ENCODE data around the gene ZNF335.

ZNF335 gene

GRCh38 chr20:45953672-45954071 lies 18.3 kb downstream of the ZNF335 start:
- in situ Hi-C loops (cut with MboI; ENCODE audit: low sequenced_read_pairs) = no loop called here

GRCh38 chr20:45952861-45953260 lies 19.1 kb downstream of the ZNF335 start:
- in situ Hi-C loops (cut with MboI; ENCODE audit: low sequenced_read_pairs) = no loop called here

GRCh38 chr20:45951925-45952834 lies 19.8 kb downstream of the ZNF335 start:
- in situ Hi-C loops (cut with MboI; ENCODE audit: low sequenced_read_pairs) = no loop called here

GRCh38 chr20:45950330-45950646 lies 21.7 kb downstream of the ZNF335 start:
- in situ Hi-C loops (cut with MboI; ENCODE audit: low sequenced_read_pairs) = no loop called here

- in situ Hi-C loops (cut with MboI; ENCODE audit: low sequenced_read_pairs) = no loop called here
These were observed 22.3 kb downstream of the ZNF335 start for GRCh38 chr20:45949542-45950329.

- in situ Hi-C loops (cut with MboI; ENCODE audit: low sequenced_read_pairs) = no loop called here
These were observed 23.1 kb downstream of the ZNF335 start for GRCh38 chr20:45948742-45949541.

GRCh38 chr20:45948261-45948733 lies 23.7 kb downstream of the ZNF335 start:
- in situ Hi-C loops (cut with MboI; ENCODE audit: low sequenced_read_pairs) = no loop called here

GRCh38 chr20:45947110-45947866 lies 24.7 kb downstream of the ZNF335 start:
- in situ Hi-C loops (cut with MboI; ENCODE audit: low sequenced_read_pairs) = no loop called here

GRCh38 chr20:45946149-45946970 lies 25.6 kb downstream of the ZNF335 start:
- in situ Hi-C loops (cut with MboI; ENCODE audit: low sequenced_read_pairs) = no loop called here

GRCh38 chr20:45945678-45946148 lies 26.3 kb downstream of the ZNF335 start:
- in situ Hi-C loops (cut with MboI; ENCODE audit: low sequenced_read_pairs) = no loop called here

- in situ Hi-C loops (cut with MboI; ENCODE audit: low sequenced_read_pairs) = no loop called here
These were observed 26.9 kb downstream of the ZNF335 start for GRCh38 chr20:45944965-45945677.

GRCh38 chr20:45944151-45944964 lies 27.6 kb downstream of the ZNF335 start:
- in situ Hi-C loops (cut with MboI; ENCODE audit: low sequenced_read_pairs) = no loop called here

GRCh38 chr20:45943613-45944012 lies 28.4 kb downstream of the ZNF335 start:
- in situ Hi-C loops (cut with MboI; ENCODE audit: low sequenced_read_pairs) = no loop called here

- in situ Hi-C loops (cut with MboI; ENCODE audit: low sequenced_read_pairs) = no loop called here
These were observed 31.5 kb downstream of the ZNF335 start for GRCh38 chr20:45940469-45940868.

- in situ Hi-C loops (cut with MboI; ENCODE audit: low sequenced_read_pairs) = no loop called here
These were observed 31.9 kb downstream of the ZNF335 start for GRCh38 chr20:45940053-45940452.

- in situ Hi-C loops (cut with MboI; ENCODE audit: low sequenced_read_pairs) = no loop called here
These were observed 33.1 kb downstream of the ZNF335 start for GRCh38 chr20:45938727-45939438.

- in situ Hi-C loops (cut with MboI; ENCODE audit: low sequenced_read_pairs) = no loop called here
These were observed 34.2 kb downstream of the ZNF335 start for GRCh38 chr20:45937765-45938164.

All from HL-60/S4 treated with retinoic acid at 250 ng/mL for 4 days and 3 days (cell line).